SU-DHL-6 (cell line): ENCODE results near the gene GRIN2B.

Experiments used
- EZH2phosphoT487 ChIP-seq: fragments of 200-600 bp; sonication (generic), shearing (Covaris generic); conservative IDR thresholded peaks from 2 replicates; pipeline ENCODE4 v1.6.1; 2018; ENCODE audit warnings: mild to moderate bottlenecking, antibody characterized with exemption, low read length, moderate library complexity, mixed read lengths
- TF ChIP-seq, protein P1 (sequence below): fragments of 200-600 bp; sonication (generic); IDR thresholded peaks from one replicate; pipeline ENCODE4 v1.5.1; 2017; ENCODE audit warnings: antibody characterized with exemption, mild to moderate bottlenecking, low read length, moderate library complexity; ENCODE audit not compliant: insufficient read depth, poor library complexity, severe bottlenecking

DNA sequence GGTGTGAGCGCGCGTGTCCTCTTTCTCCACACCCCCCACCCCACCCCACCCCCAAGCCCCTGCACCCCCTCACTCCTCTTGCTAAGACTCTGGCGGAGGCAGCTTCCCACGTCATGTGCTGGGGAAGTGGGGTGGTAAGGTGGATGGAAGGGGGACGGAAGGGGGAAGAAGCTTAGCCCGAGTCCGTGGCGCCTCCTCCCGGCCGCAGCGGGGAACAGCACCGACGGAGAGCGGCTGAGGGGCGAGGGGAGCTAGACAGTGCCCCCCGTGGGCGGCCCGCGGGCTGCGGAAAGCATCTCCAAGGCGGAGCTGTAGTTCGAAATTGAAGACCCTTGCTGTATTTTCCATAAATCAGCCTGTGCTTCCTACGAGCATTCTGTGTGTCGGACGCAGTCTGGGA lies 588 bp upstream of the GRIN2B start:
- TF ChIP-seq, protein P1, sequence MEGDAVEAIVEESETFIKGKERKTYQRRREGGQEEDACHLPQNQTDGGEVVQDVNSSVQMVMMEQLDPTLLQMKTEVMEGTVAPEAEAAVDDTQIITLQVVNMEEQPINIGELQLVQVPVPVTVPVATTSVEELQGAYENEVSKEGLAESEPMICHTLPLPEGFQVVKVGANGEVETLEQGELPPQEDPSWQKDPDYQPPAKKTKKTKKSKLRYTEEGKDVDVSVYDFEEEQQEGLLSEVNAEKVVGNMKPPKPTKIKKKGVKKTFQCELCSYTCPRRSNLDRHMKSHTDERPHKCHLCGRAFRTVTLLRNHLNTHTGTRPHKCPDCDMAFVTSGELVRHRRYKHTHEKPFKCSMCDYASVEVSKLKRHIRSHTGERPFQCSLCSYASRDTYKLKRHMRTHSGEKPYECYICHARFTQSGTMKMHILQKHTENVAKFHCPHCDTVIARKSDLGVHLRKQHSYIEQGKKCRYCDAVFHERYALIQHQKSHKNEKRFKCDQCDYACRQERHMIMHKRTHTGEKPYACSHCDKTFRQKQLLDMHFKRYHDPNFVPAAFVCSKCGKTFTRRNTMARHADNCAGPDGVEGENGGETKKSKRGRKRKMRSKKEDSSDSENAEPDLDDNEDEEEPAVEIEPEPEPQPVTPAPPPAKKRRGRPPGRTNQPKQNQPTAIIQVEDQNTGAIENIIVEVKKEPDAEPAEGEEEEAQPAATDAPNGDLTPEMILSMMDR, result no peak
- TF ChIP-seq EZH2phosphoT487, result no peak
